K562 (cell line): ENCODE results near the gene DIAPH1. TPM values are rescaled to one million over a fixed set of nuclear protein-coding genes. Genes with fewer than 3 reads are reported as not detected.

Experiments
- ATAC-seq: fragments of 200-7000 bp; cut with Tn5 transposase; 3 replicates; pipeline ENCODE4 v1.9.1; 2020; ENCODE audit warnings: moderate library complexity
- BruUV-seq: library from RNA; stranded (reverse); fragments of 400-500 nt; replicated peaks from 2 replicates; lab custom pipeline; 2021; lab: Mats Ljungman, UMichigan
- CTCF ChIA-PET: fragments of 300-600 bp; formaldehyde crosslinking; extraction: SDS; loops from one replicate; lab custom pipeline; 2021; ENCODE audit warnings: low intra/inter-chr PET ratio; lab: Yijun Ruan, JAX
- POLR2A ChIA-PET: fragments of 300-600, 350-650 bp; sonication (Branson Sonifier 250); formaldehyde crosslinking; extraction: SDS; loops from one replicate; lab custom pipeline; 2021; ENCODE audit warnings: antibody characterized with exemption, inconsistent platforms; lab: Yijun Ruan, JAX
- DNase-seq, 4 experiments: peaks; one replicate each; pipeline versions ENCODE4 v3.0.0 to v3.0.0-alpha.2; 2011 to 2018; ENCODE audit warnings: low spot score in 3 of 4, mixed read lengths in 3 of 4; ENCODE audit errors: extremely low read depth in 1 of 4
- FAIRE-seq: peaks from 2 replicates; lab custom pipeline; 2011; peaks lifted over from hg19 to GRCh38; lab: Jason Lieb, UNC
- H2AFZ ChIP-seq: 2 replicates; pipeline ENCODE4 v1.6.0; 2011; ENCODE audit warnings: low read depth, low read length, control low read depth, inconsistent platforms
- H3K27ac ChIP-seq: fragments of 200-600 bp; 3 replicates; pipeline ENCODE4 v1.8.0; 2011; ENCODE audit warnings: low read depth, mild to moderate bottlenecking, control low read depth, inconsistent platforms, low read length, moderate library complexity, mixed read lengths; ENCODE audit errors: extremely low read depth
- H3K27me3 ChIP-seq, 2 experiments: fragments of 300-600 bp in 1 of 2; 2 replicates in 1 of 2; 3 replicates in 1 of 2; pipeline versions ENCODE4 v1.6.0 to v1.8.0; 2011; ENCODE audit warnings: inconsistent platforms in 2 of 2, low read length in 2 of 2, mild to moderate bottlenecking in 1 of 2, mixed read lengths in 1 of 2, moderate library complexity in 1 of 2; ENCODE audit not compliant: control insufficient read depth in 2 of 2, insufficient read depth in 2 of 2
- H3K36me3 ChIP-seq: fragments of 300-600 bp; 3 replicates; pipeline ENCODE4 v1.8.0; 2011; ENCODE audit warnings: mild to moderate bottlenecking, low read length, inconsistent platforms; ENCODE audit not compliant: control insufficient read depth, insufficient read depth
- H3K4me1 ChIP-seq, 2 experiments: fragments of 200-600 bp in 1 of 2; replicated peaks in 1 of 2; 2 replicates in 1 of 2; 3 replicates in 1 of 2; pipeline versions ENCODE4 v1.5.1 to v1.8.0; 2011; ENCODE audit warnings: inconsistent platforms in 2 of 2, low read length in 2 of 2, mild to moderate bottlenecking in 1 of 2, mixed read lengths in 1 of 2, moderate library complexity in 1 of 2; ENCODE audit not compliant: control insufficient read depth in 2 of 2, insufficient read depth in 2 of 2
- H3K4me2 ChIP-seq: 2 replicates; pipeline ENCODE4 v1.6.1; 2011; ENCODE audit warnings: low read length, control low read depth, inconsistent platforms, mixed read lengths; ENCODE audit not compliant: insufficient read depth
- H3K4me3 ChIP-seq: fragments of 200-600 bp; sonication (generic), shearing (Covaris generic); 2 replicates; pipeline ENCODE4 v1.5.1; 2016; ENCODE audit warnings: control low read depth, inconsistent platforms
- H3K79me2 ChIP-seq: fragments of 200-600 bp; 3 replicates; pipeline ENCODE4 v1.8.0; 2011; ENCODE audit warnings: low read length, inconsistent platforms; ENCODE audit not compliant: control insufficient read depth, insufficient read depth
- H3K9ac ChIP-seq, 2 experiments: 2 replicates each; pipeline versions ENCODE4 v1.6.0 to v1.6.1; 2011; ENCODE audit warnings: low read depth in 2 of 2, low read length in 2 of 2, control low read depth in 1 of 2, inconsistent platforms in 1 of 2, mild to moderate bottlenecking in 1 of 2, mixed read lengths in 1 of 2; ENCODE audit not compliant: insufficient read depth in 1 of 2
- H3K9me1 ChIP-seq: one replicate; pipeline ENCODE4 v1.6.0; 2011; ENCODE audit warnings: inconsistent platforms, mild to moderate bottlenecking, low read length, moderate library complexity; ENCODE audit not compliant: control insufficient read depth, insufficient read depth
- H3K9me3 ChIP-seq: replicated peaks from 2 replicates; pipeline ENCODE4 v1.5.1; 2011; ENCODE audit warnings: low read depth, low read length, inconsistent platforms; ENCODE audit not compliant: control insufficient read depth, insufficient read depth
- H4K20me1 ChIP-seq: replicated peaks from 2 replicates; pipeline ENCODE4 v1.6.1; 2011; ENCODE audit warnings: low read length, inconsistent platforms, mixed read lengths; ENCODE audit not compliant: control insufficient read depth, insufficient read depth
- BRD4 ChIP-seq: fragments of 200-600 bp; sonication (generic); IDR thresholded peaks from 2 replicates; pipeline ENCODE4 v1.6.1; 2017; ENCODE audit warnings: inconsistent platforms
- CBFA2T2 ChIP-seq: fragments of 450-650 bp; conservative IDR thresholded peaks from 2 replicates; pipeline ENCODE4 v1.6.1; 2017; ENCODE audit warnings: mild to moderate bottlenecking
- CBX2 ChIP-seq: fragments of 200-600 bp; sonication (generic); IDR thresholded peaks from one replicate; pipeline ENCODE4 v1.6.1; 2012; ENCODE audit warnings: mild to moderate bottlenecking, low read length, inconsistent platforms; ENCODE audit not compliant: insufficient read depth, poor library complexity, severe bottlenecking
- DNMT1 ChIP-seq: fragments of 450-650 bp; IDR thresholded peaks from 2 replicates; pipeline ENCODE4 v1.6.1; 2016; ENCODE audit warnings: antibody characterized with exemption, mild to moderate bottlenecking
- HMG20B ChIP-seq: fragments of 250-450 bp; sonication (Bioruptor Pico); IDR thresholded peaks from 2 replicates; pipeline ENCODE4 v1.5.0; 2021; ENCODE audit warnings: mild to moderate bottlenecking
- MCM3 ChIP-seq: fragments of 450-650 bp; IDR thresholded peaks from 2 replicates; pipeline ENCODE4 v1.6.1; 2016
- MYC ChIP-seq, 2 experiments: fragments of 250-450 bp in 1 of 2; sonication (Bioruptor Pico) in 1 of 2; IDR thresholded peaks; 2 replicates each; pipeline versions ENCODE4 v1.5.1 to v1.6.1; 2012 to 2021; ENCODE audit warnings: low read depth in 2 of 2, borderline replicate concordance in 1 of 2, improper control_type of control experiment in 1 of 2, low read length in 1 of 2, mild to moderate bottlenecking in 1 of 2, moderate library complexity in 1 of 2
- POLR2AphosphoS2 ChIP-seq: IDR thresholded peaks from 2 replicates; pipeline ENCODE4 v1.6.1; 2012; ENCODE audit warnings: low read length, improper control_type of control experiment
- POLR2B ChIP-seq: fragments of 450-650 bp; IDR thresholded peaks from 2 replicates; pipeline ENCODE4 v1.6.1; 2018; ENCODE audit warnings: low read depth; ENCODE audit not compliant: partially characterized antibody
- SMC3 ChIP-seq: conservative IDR thresholded peaks from 2 replicates; pipeline ENCODE4 v1.6.1; 2011; ENCODE audit warnings: low read depth, low read length, improper control_type of control experiment; ENCODE audit not compliant: insufficient read depth
- SNIP1 ChIP-seq: fragments of 450-650 bp; IDR thresholded peaks from 2 replicates; pipeline ENCODE4 v1.7.1; 2017; ENCODE audit warnings: low read depth, mild to moderate bottlenecking
- SRSF9 ChIP-seq: fragments of 200-400 bp; formaldehyde crosslinking; IDR thresholded peaks from 2 replicates; pipeline ENCODE4 v1.6.1; 2017; ENCODE audit warnings: low read depth, low read length, borderline replicate concordance
- THRAP3 ChIP-seq: fragments of 450-650 bp; IDR thresholded peaks from 2 replicates; pipeline ENCODE4 v1.6.1; 2016; ENCODE audit warnings: mild to moderate bottlenecking, inconsistent platforms, borderline replicate concordance
- ZBTB17 ChIP-seq: fragments of 450-650 bp; formaldehyde crosslinking; IDR thresholded peaks from 2 replicates; pipeline ENCODE4 v1.4.0; 2020; ENCODE audit warnings: mild to moderate bottlenecking
- ZBTB26 ChIP-seq: fragments of 450-650 bp; formaldehyde crosslinking; IDR thresholded peaks from 2 replicates; pipeline ENCODE4 v1.4.0; 2022; ENCODE audit warnings: missing genetic modification characterization
- ZC3H4 ChIP-seq: sonication (generic); formaldehyde crosslinking; IDR thresholded peaks from 2 replicates; pipeline ENCODE4 v1.9.0; 2021; ENCODE audit warnings: missing genetic modification reagents, borderline replicate concordance
- ZNF133 ChIP-seq: fragments of 250-450 bp; sonication (Bioruptor Pico); IDR thresholded peaks from 2 replicates; pipeline ENCODE4 v1.4.0; 2020; ENCODE audit warnings: mild to moderate bottlenecking
- WGBS: fragments of 100-300 bp; shearing (Covaris generic); methylation state at CpG from one replicate; pipeline ENCODE4 v1.1.6; 2016; ENCODE audit warnings: low coverage, mixed read lengths; ENCODE audit not compliant: insufficient coverage; ENCODE audit errors: missing lambda C conversion rate; 5-methylcytosine and 5-hydroxymethylcytosine counted together
- in situ Hi-C: fragments of 300-500 bp; cut with MboI; formaldehyde crosslinking; loops from 4 replicates; pipeline ENCODE4 v1.15.0; 2018; ENCODE audit warnings: inconsistent platforms, mixed read lengths
- intact Hi-C: fragments of 100-400 bp; cut with micrococcal nuclease; formaldehyde crosslinking; loops from 2 replicates; pipeline ENCODE4 v1.14.2; 2022
- polyA plus RNA-seq, 8 experiments: library from polyadenylated mRNA; depleted of rRNA in 4 of 8; stranded (reverse) in 5 of 8; unstranded in 3 of 8; fragments of >200 nt; fragmentation: Nextera tagmentation in 2 of 8; fragmentation: Illumina TruSeq in 1 of 8; extraction: Ambion mirVana in 2 of 8; extraction: Trizol in 1 of 8; gene quantifications; 2 replicates each; pipeline versions ENCODE4 v1.2.1 to v1.2.3, GENCODE V29; 2011 to 2014; ENCODE audit warnings: inconsistent platforms in 1 of 8, missing spikeins in 1 of 8
- total RNA-seq, 7 experiments: library from RNA; depleted of rRNA in 6 of 7; stranded (reverse); fragments of >200 nt in 6 of 7; fragmentation: Illumina TruSeq in 2 of 7; extraction: Trizol in 2 of 7; gene quantifications; 2 replicates each; pipeline versions ENCODE4 v1.2.1 to v1.2.3, GENCODE V29; 2011 to 2021; ENCODE audit warnings: low replicate concordance in 1 of 7
- TF ChIP-seq, protein P1 (sequence below): fragments of 150-350 bp; conservative IDR thresholded peaks from 2 replicates; pipeline ENCODE4 v1.6.1; 2014; ENCODE audit warnings: low read length
- TF ChIP-seq, protein P2 (sequence below): fragments of 450-650 bp; IDR thresholded peaks from 2 replicates; pipeline ENCODE4 v1.6.1; 2016; ENCODE audit warnings: mild to moderate bottlenecking

The DIAPH1 gene
- total and polyA plus RNA-seq, 9 of the 15 experiments (the other 6 are each of a cell fraction or from before 2014, with no cell fraction given) = 60.8 to 328 (median 97.8) TPM

DNA sequence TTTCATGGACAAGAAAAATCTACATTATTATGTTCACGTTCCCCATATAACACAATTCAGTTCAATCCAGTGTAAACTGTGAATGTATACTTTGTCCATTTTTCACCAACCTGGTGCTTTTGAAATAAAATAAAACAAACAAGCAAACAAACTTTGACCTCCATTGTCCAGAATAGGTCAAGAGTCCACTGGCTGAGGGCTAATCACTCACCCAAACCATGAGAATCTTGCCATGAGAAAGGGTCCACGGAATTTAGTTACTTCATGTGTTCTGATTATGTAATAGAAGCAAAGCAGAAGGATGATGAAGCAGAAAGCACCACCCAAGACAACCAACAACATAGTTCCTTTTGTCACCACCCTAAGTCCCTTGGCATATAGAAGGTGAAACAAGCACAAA, 28.7 kb downstream of the DIAPH1 start:
- Histone ChIP-seq H3K4me1 (peaks cover 0 to 2% of the 10 kb centered on the region in 2 experiments; a peak in 2 of 5 replicates), H3K4me2 (no peak overlapping the region)
- TF ChIP-seq ZNF133 (CRISPR knock-in tag) = no peak
- no peak for TF ChIP-seq CBX2
- TF ChIP-seq DNMT1 = no peak
- TF ChIP-seq ZBTB17 (CRISPR knock-in tag) = no peak
- TF ChIP-seq SMC3 = no peak
- TF ChIP-seq CBFA2T2 = no peak
- no peak for TF ChIP-seq MYC (IDR thresholded peaks at IDR 0.05; ENCODE audit: low read depth, low read length)
- TF ChIP-seq MYC (CRISPR knock-in tag; IDR thresholded peaks at IDR 0.05; ENCODE audit: borderline replicate concordance, low read depth) = no peak
- no peak for TF ChIP-seq POLR2B
- TF ChIP-seq, protein P1, sequence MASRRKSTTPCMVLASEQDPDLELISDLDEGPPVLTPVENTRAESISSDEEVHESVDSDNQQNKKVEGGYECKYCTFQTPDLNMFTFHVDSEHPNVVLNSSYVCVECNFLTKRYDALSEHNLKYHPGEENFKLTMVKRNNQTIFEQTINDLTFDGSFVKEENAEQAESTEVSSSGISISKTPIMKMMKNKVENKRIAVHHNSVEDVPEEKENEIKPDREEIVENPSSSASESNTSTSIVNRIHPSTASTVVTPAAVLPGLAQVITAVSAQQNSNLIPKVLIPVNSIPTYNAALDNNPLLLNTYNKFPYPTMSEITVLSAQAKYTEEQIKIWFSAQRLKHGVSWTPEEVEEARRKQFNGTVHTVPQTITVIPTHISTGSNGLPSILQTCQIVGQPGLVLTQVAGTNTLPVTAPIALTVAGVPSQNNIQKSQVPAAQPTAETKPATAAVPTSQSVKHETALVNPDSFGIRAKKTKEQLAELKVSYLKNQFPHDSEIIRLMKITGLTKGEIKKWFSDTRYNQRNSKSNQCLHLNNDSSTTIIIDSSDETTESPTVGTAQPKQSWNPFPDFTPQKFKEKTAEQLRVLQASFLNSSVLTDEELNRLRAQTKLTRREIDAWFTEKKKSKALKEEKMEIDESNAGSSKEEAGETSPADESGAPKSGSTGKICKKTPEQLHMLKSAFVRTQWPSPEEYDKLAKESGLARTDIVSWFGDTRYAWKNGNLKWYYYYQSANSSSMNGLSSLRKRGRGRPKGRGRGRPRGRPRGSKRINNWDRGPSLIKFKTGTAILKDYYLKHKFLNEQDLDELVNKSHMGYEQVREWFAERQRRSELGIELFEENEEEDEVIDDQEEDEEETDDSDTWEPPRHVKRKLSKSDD = no peak
- TF ChIP-seq ZBTB26 (CRISPR knock-in tag) = no peak
- no peak for TF ChIP-seq THRAP3
- TF ChIP-seq, protein P2, sequence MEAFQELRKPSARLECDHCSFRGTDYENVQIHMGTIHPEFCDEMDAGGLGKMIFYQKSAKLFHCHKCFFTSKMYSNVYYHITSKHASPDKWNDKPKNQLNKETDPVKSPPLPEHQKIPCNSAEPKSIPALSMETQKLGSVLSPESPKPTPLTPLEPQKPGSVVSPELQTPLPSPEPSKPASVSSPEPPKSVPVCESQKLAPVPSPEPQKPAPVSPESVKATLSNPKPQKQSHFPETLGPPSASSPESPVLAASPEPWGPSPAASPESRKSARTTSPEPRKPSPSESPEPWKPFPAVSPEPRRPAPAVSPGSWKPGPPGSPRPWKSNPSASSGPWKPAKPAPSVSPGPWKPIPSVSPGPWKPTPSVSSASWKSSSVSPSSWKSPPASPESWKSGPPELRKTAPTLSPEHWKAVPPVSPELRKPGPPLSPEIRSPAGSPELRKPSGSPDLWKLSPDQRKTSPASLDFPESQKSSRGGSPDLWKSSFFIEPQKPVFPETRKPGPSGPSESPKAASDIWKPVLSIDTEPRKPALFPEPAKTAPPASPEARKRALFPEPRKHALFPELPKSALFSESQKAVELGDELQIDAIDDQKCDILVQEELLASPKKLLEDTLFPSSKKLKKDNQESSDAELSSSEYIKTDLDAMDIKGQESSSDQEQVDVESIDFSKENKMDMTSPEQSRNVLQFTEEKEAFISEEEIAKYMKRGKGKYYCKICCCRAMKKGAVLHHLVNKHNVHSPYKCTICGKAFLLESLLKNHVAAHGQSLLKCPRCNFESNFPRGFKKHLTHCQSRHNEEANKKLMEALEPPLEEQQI = no peak
- TF ChIP-seq MCM3 = no peak
- TF ChIP-seq SNIP1 = no peak
- TF ChIP-seq BRD4 = no peak
- TF ChIP-seq HMG20B (CRISPR knock-in tag) = no peak
- TF ChIP-seq SRSF9 = no peak
- no peak for TF ChIP-seq ZC3H4
- no peak for TF ChIP-seq POLR2AphosphoS2

More for the DNA sequence above, 28.7 kb downstream of the DIAPH1 start:
- DNase-seq (no peak), FAIRE-seq (no peak), ATAC-seq (no peak)
- H3K9ac ChIP-seq = no peak overlapping the region
- no peaks in the 10 kb centered on the region for H3K27me3 ChIP-seq
- peaks cover 85% of the 10 kb centered on the region for H3K79me2 ChIP-seq
- no TSS peak for BruUV-seq
- no peak overlapping the region for H2AFZ ChIP-seq
- peaks cover 86% of the 10 kb centered on the region for H3K36me3 ChIP-seq
- intact Hi-C loops (loop anchor here (5.0 kb wide), 1 partner anchor 47 kb away; the partner anchor contains the start of genes HDAC3 and RELL2), in situ Hi-C loops (loop anchor here (5.0 kb wide), 1 partner anchor 47 kb away; the partner anchor contains the start of genes HDAC3 and RELL2)
- 78% methylated on average over 2 of the region's 2 CpGs for WGBS
- POLR2A ChIA-PET = no interaction called here
- no peaks in the 10 kb centered on the region for H3K9me1 ChIP-seq
- H3K4me3 ChIP-seq = no peak overlapping the region
- CTCF ChIA-PET = no interaction called here
- no peaks in the 10 kb centered on the region for H3K9me3 ChIP-seq
- H4K20me1 ChIP-seq = no peaks in the 10 kb centered on the region; the same call in 1 of the 2 replicates
- H3K27ac ChIP-seq = no peak overlapping the region
